ENCODE results near the gene PIK3R5. TPM values are rescaled to one million over a fixed set of nuclear protein-coding genes. Genes with fewer than 3 reads are reported as not detected.

Gene PIK3R5
- total RNA-seq, 1 donor from 2014 or later = 0.30 TPM

GRCh38 chr17:8865811-8866210 is 99.7 kb downstream of the PIK3R5 start:
- Histone ChIP-seq H4K20me1 (ENCODE audit: insufficient read depth, low read length) (no peaks in the 10 kb centered on the region), H3K4me2 (ENCODE audit: low read length) (no peak overlapping the region), H3K9me3 (ENCODE audit: insufficient read depth, low read depth, low read length) (no peaks in the 10 kb centered on the region), H3K79me2 (ENCODE audit: insufficient read depth, low read length) (no peaks in the 10 kb centered on the region), H2AFZ (ENCODE audit: low read depth, low read length) (no peak overlapping the region), H3K4me3 (ENCODE audit: insufficient read depth, low read depth, low read length) (no peak overlapping the region), H3K4me1 (ENCODE audit: insufficient read depth, low read length) (no peaks in the 10 kb centered on the region), H3K27ac (ENCODE audit: low read depth, low read length) (no peak overlapping the region), H3K27me3 (ENCODE audit: insufficient read depth, low read length) (peaks cover 24% of the 10 kb centered on the region), H3K36me3 (ENCODE audit: insufficient read depth, low read length) (no peaks in the 10 kb centered on the region), H3K9ac (ENCODE audit: low read length) (no peak overlapping the region)
- no peak for DNase-seq (ENCODE audit: low read depth)
- FAIRE-seq = no peak
- TF ChIP-seq EZH2 (IDR thresholded peaks at IDR 0.05; ENCODE audit: insufficient read depth, low read length) (no peak), CTCF (IDR thresholded peaks at IDR 0.05; ENCODE audit: insufficient read depth, low read depth, low read length) (no peak)
- Mint-ChIP-seq H3K9me3 (ENCODE audit: unreplicated experiment) (peaks cover 4% of the 10 kb centered on the region), H3K27ac (ENCODE audit: unreplicated experiment) (no peak overlapping the region), H3K4me1 (ENCODE audit: low read depth, unreplicated experiment) (peaks cover 3% of the 10 kb centered on the region), H3K4me3 (ENCODE audit: unreplicated experiment) (no peak overlapping the region), H3K36me3 (ENCODE audit: low read depth, unreplicated experiment) (no peaks in the 10 kb centered on the region), H3K27me3 (ENCODE audit: low read depth, unreplicated experiment) (peaks cover 39% of the 10 kb centered on the region)

- Histone ChIP-seq H3K27ac (ENCODE audit: low read depth, low read length) (no peak overlapping the region), H3K9me3 (ENCODE audit: insufficient read depth, low read depth, low read length) (no peaks in the 10 kb centered on the region), H3K4me3 (ENCODE audit: insufficient read depth, low read depth, low read length) (no peak overlapping the region), H3K4me2 (ENCODE audit: low read length) (no peak overlapping the region), H3K4me1 (ENCODE audit: insufficient read depth, low read length) (no peaks in the 10 kb centered on the region), H3K36me3 (ENCODE audit: insufficient read depth, low read length) (no peaks in the 10 kb centered on the region), H4K20me1 (ENCODE audit: insufficient read depth, low read length) (no peaks in the 10 kb centered on the region), H3K9ac (ENCODE audit: low read length) (no peak overlapping the region), H2AFZ (ENCODE audit: low read depth, low read length) (no peak overlapping the region), H3K27me3 (ENCODE audit: insufficient read depth, low read length) (peaks cover 24% of the 10 kb centered on the region), H3K79me2 (ENCODE audit: insufficient read depth, low read length) (no peaks in the 10 kb centered on the region)
- TF ChIP-seq EZH2 (IDR thresholded peaks at IDR 0.05; ENCODE audit: insufficient read depth, low read length) (no peak), CTCF (IDR thresholded peaks at IDR 0.05; ENCODE audit: insufficient read depth, low read depth, low read length) (no peak)
- DNase-seq (ENCODE audit: low read depth) (no peak), FAIRE-seq (no peak)
- H3K4me1 Mint-ChIP-seq (ENCODE audit: low read depth, unreplicated experiment) = peaks cover 3% of the 10 kb centered on the region
- H3K4me3 Mint-ChIP-seq (ENCODE audit: unreplicated experiment) = no peak overlapping the region
- H3K36me3 Mint-ChIP-seq (ENCODE audit: low read depth, unreplicated experiment) = no peaks in the 10 kb centered on the region
- no peak overlapping the region for H3K27ac Mint-ChIP-seq (ENCODE audit: unreplicated experiment)
- H3K27me3 Mint-ChIP-seq (ENCODE audit: low read depth, unreplicated experiment) = peaks cover 36% of the 10 kb centered on the region
- peaks cover 4% of the 10 kb centered on the region for H3K9me3 Mint-ChIP-seq (ENCODE audit: unreplicated experiment)
Measured at GRCh38 chr17:8865385-8865784, 100.1 kb downstream of the PIK3R5 start.

GRCh38 chr17:8862213-8863056 is 103.1 kb downstream of the PIK3R5 start:
- FAIRE-seq = no peak
- H3K27ac ChIP-seq (ENCODE audit: low read depth, low read length) = no peak overlapping the region
- TF ChIP-seq CTCF (IDR thresholded peaks at IDR 0.05; ENCODE audit: insufficient read depth, low read depth, low read length) = no peak
- TF ChIP-seq EZH2 (IDR thresholded peaks at IDR 0.05; ENCODE audit: insufficient read depth, low read length) = no peak
- H4K20me1 ChIP-seq (ENCODE audit: insufficient read depth, low read length) = no peaks in the 10 kb centered on the region
- H3K4me3 ChIP-seq (ENCODE audit: insufficient read depth, low read depth, low read length) = no peak overlapping the region
- H3K36me3 Mint-ChIP-seq (ENCODE audit: low read depth, unreplicated experiment) = no peaks in the 10 kb centered on the region
- peaks cover 8% of the 10 kb centered on the region for H3K27me3 ChIP-seq (ENCODE audit: insufficient read depth, low read length)
- H3K4me1 ChIP-seq (ENCODE audit: insufficient read depth, low read length) = peaks cover 16% of the 10 kb centered on the region
- no peaks in the 10 kb centered on the region for H3K79me2 ChIP-seq (ENCODE audit: insufficient read depth, low read length)
- H3K4me1 Mint-ChIP-seq (ENCODE audit: low read depth, unreplicated experiment) = peaks cover 20% of the 10 kb centered on the region
- H3K4me2 ChIP-seq (ENCODE audit: low read length) = no peak overlapping the region
- DNase-seq (ENCODE audit: low read depth) = no peak
- H3K4me3 Mint-ChIP-seq (ENCODE audit: unreplicated experiment) = no peak overlapping the region
- H3K36me3 ChIP-seq (ENCODE audit: insufficient read depth, low read length) = no peaks in the 10 kb centered on the region
- no peaks in the 10 kb centered on the region for H3K9me3 ChIP-seq (ENCODE audit: insufficient read depth, low read depth, low read length)
- H3K27me3 Mint-ChIP-seq (ENCODE audit: low read depth, unreplicated experiment) = peaks cover 8% of the 10 kb centered on the region
- no peak overlapping the region for H2AFZ ChIP-seq (ENCODE audit: low read depth, low read length)
- H3K27ac Mint-ChIP-seq (ENCODE audit: unreplicated experiment) = no peak overlapping the region
- H3K9ac ChIP-seq (ENCODE audit: low read length) = no peak overlapping the region
- no peaks in the 10 kb centered on the region for H3K9me3 Mint-ChIP-seq (ENCODE audit: unreplicated experiment)

Data from astrocyte (in vitro differentiated cells and primary cell).